VCaP (cell line): ENCODE results near the gene PDE11A.

ENCODE experiments used
- H3K27ac ChIP-seq: fragments of 450-650 bp; 2 replicates; pipeline ENCODE4 v1.5.1; 2017
- CTCF ChIP-seq: fragments of 450-650 bp; conservative IDR thresholded peaks from 2 replicates; pipeline ENCODE4 v1.5.1; 2017; ENCODE audit warnings: mild to moderate bottlenecking, moderate library complexity

The PDE11A gene

GRCh38 chr2:178072383-178073301, at the start of gene PDE11A:
Gene PDE11A, minus strand, starts transcription at chr2:178072777. Its CDS starts 340 bp downstream, at chr2:178072437.
- H3K27ac ChIP-seq = peak within 1 kb of the TSS; percentile 74
- no peak for TF ChIP-seq CTCF

GRCh38 chr2:178119179-178119922, 46.8 kb upstream of the PDE11A start:
- no peak overlapping the region for H3K27ac ChIP-seq
- no peak for TF ChIP-seq CTCF

- TF ChIP-seq CTCF = no peak
- H3K27ac ChIP-seq = no peak overlapping the region
Measured at GRCh38 chr2:178117725-178118124, 45.1 kb upstream of the PDE11A start.

GRCh38 chr2:178115271-178115670, 42.7 kb upstream of the PDE11A start:
- no peak for TF ChIP-seq CTCF
- H3K27ac ChIP-seq = no peak overlapping the region

GRCh38 chr2:178114462-178114861, 41.9 kb upstream of the PDE11A start:
- H3K27ac ChIP-seq = no peak overlapping the region
- TF ChIP-seq CTCF = no peak

- peak; percentile 98 for TF ChIP-seq CTCF
- peak within 1 kb of the TSS; percentile 82 for H3K27ac ChIP-seq
Measured at GRCh38 chr2:178112202-178113152, 39.9 kb upstream of the PDE11A start, which contains the start of gene RBM45. Gene RBM45, plus strand, starts transcription at chr2:178112437. Its CDS starts 110 bp downstream, at chr2:178112547.
